Esophagus squamous epithelium (tissue), 5 donors: ENCODE data around the gene TAF7. TPM values are rescaled to one million over a fixed set of nuclear protein-coding genes. Genes with fewer than 3 reads are reported as not detected.

Source experiments
- DNase-seq: peaks from one replicate; lab custom pipeline; 2025; lab: John Stamatoyannopoulos, UW
- H3K27ac ChIP-seq, 4 donors: fragments of 200-600 bp; sonication (generic); one replicate each; pipeline ENCODE4 v1.5.1; 2016 to 2019; ENCODE audit warnings: mild to moderate bottlenecking in 1 of 4
- H3K27me3 ChIP-seq, 4 donors: fragments of 200-600 bp; sonication (generic); 1 replicate in 3 of 4; 2 replicates in 1 of 4; pipeline versions ENCODE4 v1.5.1 to v1.6.0; 2017 to 2021; ENCODE audit warnings: antibody characterized with exemption in 1 of 4
- H3K36me3 ChIP-seq, 3 donors: fragments of 200-600 bp; sonication (generic); one replicate each; pipeline ENCODE4 v1.5.1; 2016 to 2019
- H3K4me1 ChIP-seq, 3 donors: fragments of 200-600 bp; sonication (generic); one replicate each; pipeline ENCODE4 v1.5.1; 2017 to 2019
- H3K4me3 ChIP-seq, 4 donors: fragments of 200-600 bp; sonication (generic); 1 replicate in 3 of 4; 2 replicates in 1 of 4; pipeline ENCODE4 v1.5.1; 2016 to 2019; ENCODE audit warnings: mild to moderate bottlenecking in 2 of 4, moderate library complexity in 1 of 4
- H3K9me3 ChIP-seq, 3 donors: fragments of 200-600 bp; sonication (generic); one replicate each; pipeline ENCODE4 v1.5.1; 2016 to 2019
- CTCF ChIP-seq, 6 experiments: fragments of 450-650 bp in 4 of 6; fragments of 200-600 bp in 2 of 6; sonication (generic) in 2 of 6; IDR thresholded peaks; one replicate each; pipeline ENCODE4 v1.5.1; 2016 to 2019; ENCODE audit warnings: antibody characterized with exemption in 6 of 6, mild to moderate bottlenecking in 4 of 6, moderate library complexity in 4 of 6
- POLR2A ChIP-seq, 4 donors: fragments of 450-650 bp; IDR thresholded peaks; one replicate each; pipeline ENCODE4 v1.6.1; 2017; ENCODE audit warnings: antibody characterized with exemption in 4 of 4, mild to moderate bottlenecking in 4 of 4, moderate library complexity in 3 of 4
- WGBS, 2 donors: methylation state at CpG; one replicate each; pipeline ENCODE4 v1.1.5; 2018; 5-methylcytosine and 5-hydroxymethylcytosine counted together
- intact Hi-C: fragments of 100-400 bp; cut with DNase I; formaldehyde crosslinking; loops from one replicate; pipeline ENCODE4 v1.15.0; 2022
- total RNA-seq, 4 donors: library from RNA; depleted of rRNA; stranded (reverse); fragments of >200 nt; gene quantifications; one replicate each; pipeline ENCODE4 v1.1.0, GENCODE V29; 2016
- donor health status: DM: yes; HTN: yes; CAD: no.

TAF7 gene
- total RNA-seq, result 10 to 100 TPM; 29.8 to 42.3 (median 35.6) TPM

- Histone ChIP-seq H3K27ac (peak within 1 kb of the TSS; percentile 86 to 97 (median 95)), H3K4me3 (peak within 1 kb of the TSS; percentile 55 to 82 (median 76)), H3K27me3 (no peaks in the 10 kb centered on the region), H3K4me1 (peaks cover 0 to 13% (median 4%) of the 10 kb centered on the region in 3 donors), H3K36me3 (peaks cover 5 to 44% (median 10%) of the 10 kb centered on the region in 3 donors), H3K9me3 (peaks cover 19 to 86% (median 53%) of the 10 kb centered on the region in 3 donors)
- TF ChIP-seq CTCF (IDR thresholded peaks at IDR 0.05) (peak; percentile 73 to 88 (median 80)), POLR2A (IDR thresholded peaks at IDR 0.05) (peak in 3 of 4 donors; percentile 79 to 95 (median 85))
- WGBS, 2 donors, result 3 to 4% methylated on average over 32 to 41 of the region's 67 CpGs
- DNase-seq, result peak; percentile 63
- intact Hi-C loops, result no loop called here
Observed at GRCh38 chr5:141320225-141321169, at the start of gene TAF7. Gene TAF7 (minus strand): TSS chr5:141320784. CDS start chr5:141320044, 740 bp downstream.

GRCh38 chr5:141366016-141366896 is 45.7 kb upstream of the TAF7 start:
- Histone ChIP-seq H3K4me3 (peak overlapping the region in 1 of 4 donors; percentile 25), H3K27me3 (peaks cover 0 to 74% (median 0%) of the 10 kb centered on the region in 4 donors)
- 39 to 41% methylated on average over 10 of the region's 46 CpGs for WGBS, 2 donors

GRCh38 chr5:141363952-141364660 is 43.5 kb upstream of the TAF7 start, which contains the start of gene PCDHGA5:
Gene PCDHGA5 (plus strand): TSS chr5:141364162. CDS start chr5:141364331, 169 bp downstream.
- H3K27ac ChIP-seq, result no peak within 1 kb of the TSS
- intact Hi-C loops, result no loop called here
- no peaks in the 10 kb centered on the region for H3K36me3 ChIP-seq
- TF ChIP-seq CTCF (IDR thresholded peaks at IDR 0.05) (no peak), POLR2A (IDR thresholded peaks at IDR 0.05) (no peak)
- no peak for DNase-seq
- WGBS, 2 donors, result 26 to 27% methylated on average over 21 to 22 of the region's 34 CpGs
- H3K9me3 ChIP-seq, result peaks cover 5 to 99% (median 80%) of the 10 kb centered on the region in 3 donors
- H3K4me1 ChIP-seq, result no peaks in the 10 kb centered on the region
- H3K27me3 ChIP-seq, result peaks cover 0 to 78% (median 0%) of the 10 kb centered on the region in 4 donors
- H3K4me3 ChIP-seq, result peak within 1 kb of the TSS in 2 of 4 donors; percentile 0 to 24

More at GRCh38 chr5:141366016-141366896, 45.7 kb upstream of the TAF7 start:
- TF ChIP-seq CTCF (IDR thresholded peaks at IDR 0.05) (no peak), POLR2A (IDR thresholded peaks at IDR 0.05) (no peak)
- Histone ChIP-seq H3K27ac (no peak overlapping the region), H3K36me3 (no peaks in the 10 kb centered on the region), H3K9me3 (peaks cover 0 to 99% (median 80%) of the 10 kb centered on the region in 3 donors), H3K4me1 (no peaks in the 10 kb centered on the region)
- no peak for DNase-seq
- intact Hi-C loops, result no loop called here

- peaks cover 5 to 100% (median 83%) of the 10 kb centered on the region in 3 donors for H3K9me3 ChIP-seq
- no peak for TF ChIP-seq POLR2A (IDR thresholded peaks at IDR 0.05)
- no peak for TF ChIP-seq CTCF (IDR thresholded peaks at IDR 0.05)
Observed at GRCh38 chr5:141362719-141363118, 42.1 kb upstream of the TAF7 start.

More at GRCh38 chr5:141362719-141363118, 42.1 kb upstream of the TAF7 start:
- intact Hi-C loops, result no loop called here
- H3K27me3 ChIP-seq, result peaks cover 0 to 75% (median 0%) of the 10 kb centered on the region in 4 donors
- H3K36me3 ChIP-seq, result no peaks in the 10 kb centered on the region
- H3K4me3 ChIP-seq, result no peak overlapping the region
- no peaks in the 10 kb centered on the region for H3K4me1 ChIP-seq
- DNase-seq, result no peak
- no peak overlapping the region for H3K27ac ChIP-seq
